Measurements from ENCODE around the gene CMTM1.

The CMTM1 gene

GRCh38 chr16:66566051-66566901 lies at the start of gene CMTM1:
TSS of gene CMTM1 (plus strand) at chr16:66566439. CDS start at chr16:66566514, 75 bp downstream.
- TF ChIP-seq GATA3 (IDR thresholded peaks at IDR 0.05; ENCODE audit: low read depth, low read length) (no peak), GATA2 (IDR thresholded peaks at IDR 0.05; ENCODE audit: low read depth, low read length) (no peak)

DNA sequence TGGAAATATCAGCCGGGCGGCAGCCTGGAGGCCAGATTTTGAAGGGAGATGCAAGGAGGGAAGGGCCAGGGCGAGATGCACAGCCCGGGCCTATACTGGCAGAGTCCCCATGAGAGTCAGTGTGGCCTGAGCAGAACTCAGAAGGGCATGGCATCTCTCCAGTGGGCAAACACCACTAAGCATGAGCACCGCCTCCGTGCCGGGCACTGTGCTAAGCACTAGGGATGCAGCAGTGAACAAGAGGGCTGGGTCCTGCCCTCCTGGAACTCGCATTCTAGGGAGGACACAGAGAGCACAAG lies 49.8 kb upstream of the CMTM1 start:
- TF ChIP-seq GATA2 (IDR thresholded peaks at IDR 0.05; ENCODE audit: low read depth, low read length) = no peak
- no peak for TF ChIP-seq GATA3 (IDR thresholded peaks at IDR 0.05; ENCODE audit: low read depth, low read length)

DNA sequence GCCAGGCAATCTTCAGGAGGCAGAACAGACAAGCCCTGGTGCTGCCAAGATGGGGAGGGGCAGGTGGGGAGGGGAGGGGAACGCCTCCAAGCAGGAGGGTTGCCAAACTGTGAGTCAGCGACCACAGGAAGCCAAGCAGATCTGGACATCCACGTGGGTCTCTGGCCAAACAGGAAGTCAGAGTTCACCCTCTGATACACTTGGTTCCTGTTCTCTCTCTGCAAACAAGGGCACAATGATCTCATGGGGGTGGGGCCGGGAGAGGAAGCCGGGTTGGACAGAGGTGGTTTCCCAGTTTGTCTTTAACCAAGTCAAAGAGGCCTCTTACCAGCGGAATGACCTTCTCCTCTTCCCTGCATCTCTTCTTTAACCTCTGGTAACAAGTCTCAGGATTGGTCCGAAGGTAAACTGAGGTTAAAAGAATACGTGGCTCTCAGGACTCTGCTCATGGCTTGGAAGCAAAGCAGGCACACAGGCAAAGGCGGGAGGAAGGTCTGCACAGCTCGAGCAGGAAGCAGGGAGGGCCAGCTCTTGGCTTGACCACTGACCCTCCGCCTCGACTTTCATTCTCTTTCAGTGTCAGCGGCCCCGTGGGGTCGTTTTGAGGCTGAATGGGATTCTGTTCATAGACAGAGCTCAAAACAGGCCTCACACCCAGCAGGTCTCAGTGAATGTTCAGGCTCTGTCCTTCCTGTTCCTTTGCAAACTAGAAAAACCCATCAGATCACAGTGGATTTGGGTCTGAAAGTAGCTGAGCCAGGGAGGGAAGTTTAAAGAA lies 49.2 kb upstream of the CMTM1 start:
- TF ChIP-seq GATA3 (IDR thresholded peaks at IDR 0.05; ENCODE audit: low read depth, low read length) = no peak
- TF ChIP-seq GATA2 (IDR thresholded peaks at IDR 0.05; ENCODE audit: low read depth, low read length) = no peak

DNA sequence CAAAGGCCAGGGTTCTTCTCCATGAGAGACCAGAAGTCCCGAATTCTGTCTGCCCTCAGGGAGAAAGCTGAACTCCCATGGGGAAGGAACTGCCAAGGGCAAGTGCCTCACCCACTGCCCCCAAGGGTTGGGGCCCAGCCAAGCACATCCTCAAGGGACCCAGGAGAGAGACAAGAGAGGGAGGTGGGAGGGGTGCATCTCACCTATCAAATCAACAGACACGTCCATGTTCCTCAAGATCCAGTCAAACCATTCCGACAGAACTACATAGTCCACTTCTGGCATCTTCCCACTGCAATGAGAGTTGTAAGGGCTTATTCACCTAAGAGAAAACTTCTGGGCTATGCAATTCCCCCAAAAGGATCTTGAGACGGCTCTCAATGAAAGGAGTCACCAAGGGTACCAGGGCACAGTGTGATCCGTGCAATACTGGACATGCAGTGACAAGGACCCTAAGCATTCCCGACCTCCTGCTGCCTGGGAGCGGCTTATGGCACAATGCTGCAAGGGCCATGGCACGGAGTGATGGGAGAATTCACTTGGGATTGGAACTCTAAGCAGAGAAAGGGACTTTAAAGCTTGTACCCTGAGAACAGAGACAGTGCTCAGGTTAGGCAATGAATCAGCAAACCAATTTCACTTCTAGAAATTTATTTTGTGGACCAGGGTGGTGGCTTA lies 48.5 kb upstream of the CMTM1 start:
- TF ChIP-seq GATA3 (IDR thresholded peaks at IDR 0.05; ENCODE audit: low read depth, low read length) (no peak), GATA2 (IDR thresholded peaks at IDR 0.05; ENCODE audit: low read depth, low read length) (no peak)

- TF ChIP-seq GATA2 (IDR thresholded peaks at IDR 0.05; ENCODE audit: low read depth, low read length) (no peak), GATA3 (IDR thresholded peaks at IDR 0.05; ENCODE audit: low read depth, low read length) (no peak)
These were observed 46.5 kb upstream of the CMTM1 start for GRCh38 chr16:66519482-66520373.

DNA sequence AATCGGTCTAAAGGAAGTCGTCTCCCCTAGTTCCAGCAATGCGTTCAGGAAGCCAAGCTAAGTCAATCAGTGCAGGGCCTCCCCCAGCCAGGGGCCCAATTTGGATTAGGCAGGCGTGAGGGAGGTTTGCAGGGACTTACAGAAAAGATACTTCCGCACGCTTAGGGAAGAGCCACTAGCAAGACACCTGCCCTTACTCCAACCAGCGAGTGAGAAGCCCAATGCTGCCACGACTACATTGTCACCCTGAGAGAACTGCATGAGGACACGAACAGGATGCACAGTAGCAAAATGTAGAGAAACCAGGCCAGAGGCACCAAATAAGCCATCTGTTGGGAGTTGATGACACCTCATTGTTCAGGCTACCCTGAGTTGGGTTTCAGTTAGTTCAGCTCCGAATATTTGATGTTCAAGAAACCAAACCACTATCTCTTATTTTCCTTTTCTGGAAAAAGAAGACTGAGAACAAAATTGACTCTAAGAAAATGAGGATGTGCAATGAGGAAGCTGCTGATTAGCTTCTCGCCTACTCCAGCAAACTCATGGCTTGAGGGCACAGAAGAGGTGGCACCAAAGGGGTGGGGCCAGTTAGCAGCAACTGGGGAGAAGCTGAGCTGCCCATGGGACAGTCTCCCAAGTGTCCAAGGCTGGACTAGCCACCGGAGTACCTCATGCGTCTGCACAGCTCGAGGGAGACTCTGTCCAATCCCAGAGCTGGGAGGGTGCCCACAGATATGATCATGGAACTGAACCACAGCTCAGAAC lies 45.7 kb upstream of the CMTM1 start:
- TF ChIP-seq GATA3 (IDR thresholded peaks at IDR 0.05; ENCODE audit: low read depth, low read length) = no peak
- no peak for TF ChIP-seq GATA2 (IDR thresholded peaks at IDR 0.05; ENCODE audit: low read depth, low read length)

GRCh38 chr16:66521252-66521713 lies 45.0 kb upstream of the CMTM1 start:
- no peak for TF ChIP-seq GATA2 (IDR thresholded peaks at IDR 0.05; ENCODE audit: low read depth, low read length)
- TF ChIP-seq GATA3 (IDR thresholded peaks at IDR 0.05; ENCODE audit: low read depth, low read length) = no peak

DNA sequence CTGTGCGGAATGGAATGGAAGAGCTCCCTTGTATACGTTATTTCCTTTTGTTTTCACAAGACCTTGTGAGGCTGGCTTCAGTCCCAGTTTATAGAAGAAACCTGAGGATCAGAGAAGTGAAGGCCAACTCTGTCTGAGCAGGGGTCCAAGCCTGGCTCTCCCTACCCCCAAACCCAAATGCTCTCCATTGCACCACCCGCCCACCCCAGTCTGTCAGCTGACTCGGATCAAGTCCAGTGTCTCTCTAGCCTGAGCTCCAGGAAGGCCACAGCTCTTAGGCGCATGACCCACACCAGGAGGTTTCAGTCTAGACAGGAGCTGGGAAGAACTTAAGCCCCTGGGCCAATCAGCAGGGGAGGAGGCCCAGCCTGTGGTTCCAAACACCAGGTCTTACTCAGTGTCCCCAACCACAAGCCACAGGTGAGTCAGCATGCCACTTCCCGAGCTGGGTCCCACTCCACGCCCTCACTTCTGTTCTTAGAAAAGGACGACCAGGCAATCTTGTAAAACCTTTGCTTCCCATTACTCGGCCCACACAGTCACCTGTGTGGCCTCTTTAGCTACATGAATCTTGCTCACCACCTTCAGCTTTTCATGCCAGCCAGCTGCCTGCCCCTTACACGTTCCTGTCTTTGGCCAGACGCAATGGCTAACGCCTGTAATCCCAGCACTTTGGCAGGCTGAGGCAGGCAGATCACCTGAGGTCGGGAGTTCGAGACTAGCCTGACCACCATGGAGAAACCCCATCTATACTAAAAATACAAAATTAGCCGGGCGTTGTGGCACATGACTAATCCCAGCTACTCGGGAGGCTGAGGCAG lies 44.1 kb upstream of the CMTM1 start:
- TF ChIP-seq GATA2 (IDR thresholded peaks at IDR 0.05; ENCODE audit: low read depth, low read length) = no peak
- no peak for TF ChIP-seq GATA3 (IDR thresholded peaks at IDR 0.05; ENCODE audit: low read depth, low read length)

- TF ChIP-seq GATA2 (IDR thresholded peaks at IDR 0.05; ENCODE audit: low read depth, low read length) (no peak), GATA3 (IDR thresholded peaks at IDR 0.05; ENCODE audit: low read depth, low read length) (no peak)
These were observed 43.2 kb upstream of the CMTM1 start for GRCh38 chr16:66522816-66523590.

DNA sequence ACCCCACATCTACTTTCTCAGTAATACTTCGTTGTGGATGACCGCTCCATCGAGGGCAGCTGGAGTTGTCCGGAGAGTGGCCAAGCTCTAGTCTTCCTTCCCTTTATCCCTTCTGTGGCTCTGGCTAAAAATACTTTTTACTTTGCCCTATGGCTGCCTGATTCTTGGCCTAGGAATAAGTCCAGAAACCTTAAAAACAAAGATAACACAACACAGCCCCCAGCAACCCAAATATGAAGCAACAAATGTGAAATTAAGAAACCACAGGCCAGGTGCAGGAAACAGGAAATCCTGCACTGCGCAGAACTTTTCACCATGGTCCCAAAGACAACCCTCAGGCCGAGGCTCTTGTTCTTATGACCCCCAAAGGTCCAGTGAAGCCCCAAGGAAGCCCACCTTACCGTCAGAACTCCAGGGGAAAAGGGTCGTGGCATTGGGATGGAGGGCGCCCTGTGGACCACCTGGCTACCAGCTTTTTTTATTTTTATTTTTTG lies 42.3 kb upstream of the CMTM1 start:
- TF ChIP-seq GATA3 (IDR thresholded peaks at IDR 0.05; ENCODE audit: low read depth, low read length) = no peak
- no peak for TF ChIP-seq GATA2 (IDR thresholded peaks at IDR 0.05; ENCODE audit: low read depth, low read length)

- TF ChIP-seq GATA2 (IDR thresholded peaks at IDR 0.05; ENCODE audit: low read depth, low read length) = no peak
- no peak for TF ChIP-seq GATA3 (IDR thresholded peaks at IDR 0.05; ENCODE audit: low read depth, low read length)
These were observed 41.6 kb upstream of the CMTM1 start for GRCh38 chr16:66524601-66525164.
